Upper lobe of left lung (tissue), 6 donors: Measurements from ENCODE around the gene MUC21. TPM values are rescaled to one million over a fixed set of nuclear protein-coding genes. Genes with fewer than 3 reads are reported as not detected.

Source experiments
- ATAC-seq, 2 donors: fragments of 200-7000 bp; cut with Tn5 transposase; one replicate each; pipeline ENCODE4 v1.9.1; 2022; ENCODE audit warnings: mild to moderate bottlenecking in 2 of 2, moderate library complexity in 2 of 2; ENCODE audit not compliant: low FRiP score in 2 of 2
- DNase-seq, 2 donors: peaks; one replicate each; pipeline ENCODE4 v3.0.0-alpha.2; 2019 to 2020
- H3K27ac ChIP-seq, 4 donors: fragments of 200-600 bp; sonication (generic); one replicate each; pipeline ENCODE4 v1.5.1; 2016 to 2019
- H3K27me3 ChIP-seq, 4 donors: fragments of 200-600 bp; sonication (generic); one replicate each; pipeline ENCODE4 v1.5.1; 2017 to 2019
- H3K36me3 ChIP-seq, 4 donors: fragments of 200-600 bp; sonication (generic); one replicate each; pipeline ENCODE4 v1.5.1; 2016 to 2019
- H3K4me1 ChIP-seq, 4 donors: fragments of 200-600 bp; sonication (generic); one replicate each; pipeline ENCODE4 v1.5.1; 2018 to 2019
- H3K4me3 ChIP-seq, 4 donors: fragments of 200-600 bp; sonication (generic); one replicate each; pipeline ENCODE4 v1.5.1; 2017 to 2019; ENCODE audit warnings: mild to moderate bottlenecking in 2 of 4, moderate library complexity in 1 of 4
- H3K9me3 ChIP-seq, 4 donors: fragments of 200-600 bp; sonication (generic); one replicate each; pipeline ENCODE4 v1.5.1; 2018 to 2019
- CTCF ChIP-seq, 6 experiments: fragments of 450-650 bp in 4 of 6; fragments of 200-600 bp in 2 of 6; sonication (generic) in 2 of 6; IDR thresholded peaks; one replicate each; pipeline ENCODE4 v1.5.1; 2016 to 2019; ENCODE audit warnings: antibody characterized with exemption in 6 of 6
- EP300 ChIP-seq, 4 donors: sonication (generic); formaldehyde crosslinking; IDR thresholded peaks; one replicate each; pipeline ENCODE4 v1.5.1; 2017; ENCODE audit warnings: antibody characterized with exemption in 4 of 4, control low read depth in 2 of 4
- POLR2A ChIP-seq, 4 donors: fragments of 450-650 bp; IDR thresholded peaks; one replicate each; pipeline ENCODE4 v1.5.1; 2016 to 2017; ENCODE audit warnings: antibody characterized with exemption in 4 of 4, mild to moderate bottlenecking in 2 of 4
- POLR2AphosphoS5 ChIP-seq, 2 donors: sonication (generic); formaldehyde crosslinking; IDR thresholded peaks; one replicate each; pipeline ENCODE4 v1.5.1; 2017; ENCODE audit warnings: antibody characterized with exemption in 2 of 2
- WGBS, 2 donors: methylation state at CpG; one replicate each; pipeline ENCODE4 v1.1.5; 2017 to 2018; 5-methylcytosine and 5-hydroxymethylcytosine counted together
- total RNA-seq, 6 donors: library from RNA; depleted of rRNA in 4 of 6; stranded (reverse); fragments of >200 nt in 4 of 6; gene quantifications; one replicate each; pipeline versions ENCODE4 v1.1.0 to v1.2.1, GENCODE V29; 2016 to 2021
- donor health status: DM: no; HTN: no; CAD: no; lungs with moderate emphysema.
- donor health status: DM: no; HTN: yes; CAD: no; lungs with severe emphysema.

Gene MUC21
- total RNA-seq, 6 donors from 2014 or later: 2.1 to 5.2 (median 3.6) TPM

- TF ChIP-seq EP300 (IDR thresholded peaks at IDR 0.05): no peak
- TF ChIP-seq POLR2AphosphoS5 (IDR thresholded peaks at IDR 0.05): no peak
- TF ChIP-seq POLR2A (IDR thresholded peaks at IDR 0.05): no peak
- TF ChIP-seq CTCF (IDR thresholded peaks at IDR 0.05): no peak
- H3K4me3 ChIP-seq: no peak overlapping the region
- H3K4me1 ChIP-seq: peaks cover 12 to 21% (median 19%) of the 10 kb centered on the region in 4 donors
- no peaks in the 10 kb centered on the region for H3K27me3 ChIP-seq
- H3K27ac ChIP-seq: no peak overlapping the region
- no peaks in the 10 kb centered on the region for H3K9me3 ChIP-seq
- no peak for DNase-seq
- 80 to 81% methylated on average over 5 of the region's 5 CpGs for WGBS, 2 donors
- H3K36me3 ChIP-seq: no peaks in the 10 kb centered on the region
- no peak for ATAC-seq
These were observed 31.5 kb upstream of the MUC21 start for GRCh38 chr6:30951907-30952469.

GRCh38 chr6:30954631-30955366, 28.7 kb upstream of the MUC21 start:
- no peaks in the 10 kb centered on the region for H3K27me3 ChIP-seq
- peak overlapping the region in 3 of 4 donors; percentile 38 to 56 (median 52) for H3K4me3 ChIP-seq
- no peaks in the 10 kb centered on the region for H3K36me3 ChIP-seq
- peak overlapping the region; percentile 31 to 84 (median 80) for H3K27ac ChIP-seq
- peaks cover 12 to 20% (median 17%) of the 10 kb centered on the region in 4 donors for H3K4me1 ChIP-seq
- 61 to 65% methylated on average over 9 of the region's 9 CpGs for WGBS, 2 donors
- H3K9me3 ChIP-seq: no peaks in the 10 kb centered on the region
- TF ChIP-seq CTCF (IDR thresholded peaks at IDR 0.05) (no peak), POLR2AphosphoS5 (IDR thresholded peaks at IDR 0.05) (no peak), POLR2A (IDR thresholded peaks at IDR 0.05) (no peak), EP300 (IDR thresholded peaks at IDR 0.05) (no peak)
- DNase-seq (no peak), ATAC-seq (peak in 1 of 2 donors; percentile 34)

DNA sequence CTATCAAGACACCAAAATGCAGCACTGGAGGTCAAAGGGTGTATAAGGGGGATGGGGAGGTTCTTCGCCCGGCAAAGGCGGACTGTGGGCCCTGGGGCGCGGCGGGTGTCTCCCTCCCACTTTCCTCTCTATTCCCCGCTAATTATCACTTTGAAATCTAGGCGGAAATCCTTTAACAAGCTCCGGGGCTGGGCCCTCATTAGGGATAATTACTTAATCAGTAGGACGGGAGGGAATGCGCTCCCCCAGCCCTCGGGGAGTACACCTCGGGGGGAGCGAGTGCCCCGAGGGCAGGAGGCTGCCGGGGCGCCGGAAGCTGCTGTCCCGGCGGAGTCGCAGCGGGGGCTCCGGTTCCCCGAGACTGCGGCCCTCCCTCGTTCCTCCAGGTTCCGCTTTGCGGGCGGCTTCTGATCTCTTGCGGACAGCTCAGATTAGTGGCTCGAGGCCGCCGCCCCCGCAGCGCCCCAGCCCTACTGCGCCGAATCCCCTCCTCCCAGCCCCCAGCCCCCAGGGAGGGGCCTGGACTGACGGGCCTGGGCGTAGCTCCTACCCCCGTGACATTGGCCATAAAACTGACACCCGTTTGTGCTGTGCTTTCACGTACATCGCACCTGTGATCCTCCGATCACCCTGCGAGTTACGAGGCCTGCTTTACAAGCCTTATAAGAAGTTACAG, 28.0 kb upstream of the MUC21 start:
- Histone ChIP-seq H3K4me1 (peaks cover 12 to 20% (median 17%) of the 10 kb centered on the region in 4 donors), H3K27ac (peak overlapping the region; percentile 31 to 84 (median 80)), H3K4me3 (peak overlapping the region; percentile 19 to 56 (median 45)), H3K27me3 (no peaks in the 10 kb centered on the region), H3K36me3 (no peaks in the 10 kb centered on the region), H3K9me3 (no peaks in the 10 kb centered on the region)
- ATAC-seq: peak; percentile 92
- no peak for TF ChIP-seq EP300 (IDR thresholded peaks at IDR 0.05)
- TF ChIP-seq POLR2A (IDR thresholded peaks at IDR 0.05): peak in 1 of 4 donors; percentile 60
- 4 to 5% methylated on average over 15 to 38 of the region's 46 CpGs for WGBS, 2 donors
- peak; percentile 71 to 93 for DNase-seq

DNA sequence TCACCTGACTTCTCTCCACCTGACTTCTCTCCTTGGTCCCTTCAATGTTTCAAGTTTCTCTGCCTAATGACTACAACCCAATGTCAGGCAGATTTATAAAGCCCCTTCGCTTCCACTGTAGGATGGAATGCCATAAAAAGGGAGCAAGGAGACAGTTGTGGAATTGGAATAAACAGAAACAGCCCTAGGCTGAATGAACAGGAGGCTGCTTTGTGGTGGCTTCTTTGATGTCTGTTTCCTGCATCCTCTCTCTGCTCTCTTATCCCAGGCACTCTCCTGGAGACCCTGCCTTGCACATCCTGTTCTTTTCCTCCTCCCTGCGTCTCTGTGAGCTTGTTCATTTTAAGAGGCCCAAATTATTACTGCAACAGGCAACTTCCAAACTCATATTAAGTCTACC, 25.8 kb upstream of the MUC21 start:
- H3K27me3 ChIP-seq: no peaks in the 10 kb centered on the region

More for the DNA sequence above, 25.8 kb upstream of the MUC21 start:
- 76 to 87% methylated on average over 2 of the region's 2 CpGs for WGBS, 2 donors
- Histone ChIP-seq H3K9me3 (no peaks in the 10 kb centered on the region), H3K36me3 (no peaks in the 10 kb centered on the region), H3K27ac (no peak overlapping the region), H3K4me1 (peaks cover 12 to 32% (median 21%) of the 10 kb centered on the region in 4 donors), H3K4me3 (no peak overlapping the region)
- ATAC-seq: no peak
- TF ChIP-seq CTCF (IDR thresholded peaks at IDR 0.05): no peak
- TF ChIP-seq POLR2AphosphoS5 (IDR thresholded peaks at IDR 0.05): no peak
- no peak for TF ChIP-seq EP300 (IDR thresholded peaks at IDR 0.05)
- no peak for TF ChIP-seq POLR2A (IDR thresholded peaks at IDR 0.05)
- DNase-seq: no peak
